Activated naive CD8-positive, alpha-beta T cell treated with anti-CD3 and anti-CD28 coated beads, Interleukin-2, amount 10 ng/mL, durations not matched to agents 7 days and 5 days (primary cell): ENCODE results near the gene ZCCHC24. TPM values are rescaled to one million over a fixed set of nuclear protein-coding genes. Genes with fewer than 3 reads are reported as not detected.

Experiments
- ATAC-seq: fragments of 150-1000 bp; cut with Tn5 transposase; one replicate; pipeline ENCODE4 v1.10.0; 2021; ENCODE audit warnings: low read depth, moderate library complexity
- POLR2A ChIA-PET: fragments of 350-600 bp; sonication (Branson Sonifier 250); formaldehyde crosslinking; loops from one replicate; lab custom pipeline; 2021; ENCODE audit warnings: antibody characterized with exemption; lab: Charles Lee
- DNase-seq: peaks from one replicate; pipeline ENCODE4 v3.0.0; 2021
- H3K27ac Mint-ChIP-seq: one replicate; pipeline ENCODE4 v1.8.0; 2022; ENCODE audit warnings: mild to moderate bottlenecking, mixed read lengths
- H3K27me3 Mint-ChIP-seq: one replicate; pipeline ENCODE4 v1.8.0; 2022; ENCODE audit warnings: mild to moderate bottlenecking, moderate library complexity, mixed read lengths
- H3K36me3 Mint-ChIP-seq: one replicate; pipeline ENCODE4 v1.8.0; 2021; ENCODE audit warnings: mild to moderate bottlenecking, mixed read lengths
- H3K4me1 Mint-ChIP-seq: one replicate; pipeline ENCODE4 v1.8.0; 2021; ENCODE audit warnings: mixed read lengths
- H3K4me3 Mint-ChIP-seq: one replicate; pipeline ENCODE4 v1.8.0; 2022; ENCODE audit warnings: mild to moderate bottlenecking, moderate library complexity, mixed read lengths
- H3K9me3 Mint-ChIP-seq: one replicate; pipeline ENCODE4 v1.8.0; 2021; ENCODE audit warnings: mixed read lengths
- total RNA-seq, 2 experiments: library from RNA; stranded (reverse); gene quantifications; one replicate each; pipeline ENCODE4 v1.2.3, GENCODE V29; 2021

The ZCCHC24 gene
- total RNA-seq, 2 experiments from 2014 or later: 2.4 to 3.2 TPM

DNA sequence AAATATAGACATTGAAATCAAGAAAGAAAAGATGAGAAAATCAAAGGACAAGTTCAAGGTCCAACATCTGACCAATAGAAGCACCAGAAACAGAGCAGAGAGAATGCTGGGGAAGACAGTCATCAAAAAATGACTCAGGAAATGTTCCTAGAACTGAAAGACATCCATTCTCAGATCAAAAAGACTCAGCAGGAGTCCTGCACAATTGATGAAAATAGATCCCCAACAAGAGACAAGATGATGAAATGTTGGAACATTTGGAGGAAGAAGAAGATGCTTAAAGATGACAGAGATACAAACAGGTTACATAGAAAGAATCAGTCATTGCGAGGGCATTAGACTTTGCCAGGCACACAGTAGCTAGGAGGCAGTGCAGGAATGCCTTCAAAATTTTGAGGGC is 36.9 kb upstream of the ZCCHC24 start:
- Mint-ChIP-seq H3K36me3 (no peaks in the 10 kb centered on the region), H3K9me3 (no peaks in the 10 kb centered on the region), H3K4me1 (no peaks in the 10 kb centered on the region), H3K27ac (no peak overlapping the region), H3K27me3 (peaks cover 26% of the 10 kb centered on the region), H3K4me3 (no peak overlapping the region)
- no peak for ATAC-seq
- POLR2A ChIA-PET: no interaction called here
- DNase-seq: no peak

DNA sequence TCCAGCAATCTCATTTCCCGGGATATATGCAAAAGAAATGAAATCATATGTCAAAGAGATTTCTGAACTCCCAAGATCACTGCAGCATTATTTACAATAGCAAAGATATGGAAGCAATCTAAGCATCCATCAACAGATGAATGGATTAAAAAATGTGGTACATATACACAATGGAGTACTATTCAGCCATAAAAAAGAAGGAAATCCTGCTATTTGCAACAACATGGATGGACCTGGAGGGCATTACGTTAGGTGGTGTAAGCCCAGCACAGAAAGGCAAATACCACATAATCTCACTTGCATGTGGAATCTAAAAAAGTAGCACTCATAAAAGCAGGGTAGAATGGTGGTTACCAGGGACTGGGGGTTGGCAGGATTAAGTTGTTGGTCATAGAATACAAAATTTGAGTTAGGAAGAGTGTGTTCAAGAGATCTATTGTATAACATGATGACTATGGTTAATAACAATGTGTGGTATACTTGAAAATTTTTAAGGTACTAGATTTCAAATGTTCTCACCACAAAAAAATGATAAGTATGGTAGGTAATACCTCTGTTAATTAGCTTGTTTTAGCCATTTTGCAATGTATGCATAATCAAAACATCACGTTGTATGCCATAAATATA is 34.0 kb upstream of the ZCCHC24 start:
- Mint-ChIP-seq H3K9me3 (no peaks in the 10 kb centered on the region), H3K36me3 (no peaks in the 10 kb centered on the region), H3K27ac (no peak overlapping the region), H3K27me3 (peaks cover 33% of the 10 kb centered on the region), H3K4me1 (no peaks in the 10 kb centered on the region), H3K4me3 (no peak overlapping the region)
- DNase-seq (no peak), ATAC-seq (no peak)
- POLR2A ChIA-PET: no interaction called here

DNA sequence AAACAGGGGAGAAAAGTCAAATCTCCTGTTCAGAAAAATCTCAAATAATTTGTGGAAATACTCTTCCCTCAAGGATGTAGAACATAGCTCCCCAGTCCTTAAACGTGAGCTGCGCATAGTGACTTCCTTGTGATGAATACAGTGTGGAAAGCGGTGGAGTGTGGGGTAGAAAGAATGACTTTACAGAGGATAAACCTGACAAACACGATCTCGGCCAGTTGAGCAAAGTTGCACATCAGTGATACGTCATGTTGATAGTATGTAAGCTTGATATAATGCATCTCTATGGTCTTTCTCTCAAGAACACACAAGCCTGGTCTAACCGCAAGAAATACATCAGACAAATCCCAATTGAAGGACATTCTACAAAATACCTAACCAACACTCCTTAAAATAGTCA is 32.0 kb upstream of the ZCCHC24 start:
- Mint-ChIP-seq H3K27me3 (peaks cover 41% of the 10 kb centered on the region), H3K36me3 (no peaks in the 10 kb centered on the region), H3K4me3 (no peak overlapping the region), H3K27ac (no peak overlapping the region), H3K9me3 (no peaks in the 10 kb centered on the region), H3K4me1 (peaks cover 2% of the 10 kb centered on the region)
- no peak for DNase-seq
- no peak for ATAC-seq
- POLR2A ChIA-PET: no interaction called here

DNA sequence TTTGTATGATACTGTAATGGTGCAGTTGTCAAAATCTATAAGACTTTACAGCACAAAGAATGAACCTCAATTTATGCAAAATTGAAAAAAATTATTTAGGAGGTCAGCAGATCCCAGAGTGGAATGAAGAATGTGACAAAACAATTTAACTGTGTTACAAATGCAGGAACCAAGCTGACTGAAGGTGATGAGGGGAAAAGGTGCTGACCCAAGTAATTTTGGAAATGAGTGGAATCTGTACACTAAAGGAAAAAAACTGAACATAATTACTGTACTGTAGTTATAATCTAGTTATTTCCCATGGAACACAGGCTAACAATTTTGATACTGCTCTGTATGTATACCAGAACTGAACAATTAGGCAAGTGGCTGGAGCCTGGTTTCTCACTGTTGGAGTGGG is 31.2 kb upstream of the ZCCHC24 start:
- H3K27me3 Mint-ChIP-seq: peaks cover 39% of the 10 kb centered on the region
- H3K27ac Mint-ChIP-seq: no peak overlapping the region
- peaks cover 2% of the 10 kb centered on the region for H3K4me1 Mint-ChIP-seq
- ATAC-seq (no peak), DNase-seq (no peak)
- POLR2A ChIA-PET: no interaction called here
- no peaks in the 10 kb centered on the region for H3K36me3 Mint-ChIP-seq
- H3K4me3 Mint-ChIP-seq: no peak overlapping the region
- no peaks in the 10 kb centered on the region for H3K9me3 Mint-ChIP-seq

DNA sequence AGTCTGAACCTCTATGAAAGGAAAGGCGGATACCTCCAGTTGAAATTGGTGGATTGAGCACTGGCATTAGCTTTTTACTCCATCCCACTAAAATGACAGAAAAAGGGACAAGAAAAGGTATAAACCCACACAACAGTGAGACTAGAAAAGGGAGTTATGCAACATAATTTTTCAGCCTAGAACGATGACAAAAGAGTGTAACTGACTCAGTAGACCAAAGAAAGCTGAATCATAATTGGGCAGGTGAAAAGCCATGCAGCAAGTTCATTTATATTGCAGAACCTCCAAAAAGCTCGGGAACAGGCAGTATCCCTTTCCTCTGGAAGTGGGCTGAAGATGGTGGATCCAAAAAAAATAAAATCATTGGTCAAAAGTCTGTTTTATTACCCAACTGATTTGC is 30.5 kb upstream of the ZCCHC24 start:
- DNase-seq: no peak
- no peak for ATAC-seq
- no peak overlapping the region for H3K4me3 Mint-ChIP-seq
- H3K4me1 Mint-ChIP-seq: peaks cover 2% of the 10 kb centered on the region
- POLR2A ChIA-PET: no interaction called here
- no peaks in the 10 kb centered on the region for H3K9me3 Mint-ChIP-seq
- peaks cover 38% of the 10 kb centered on the region for H3K27me3 Mint-ChIP-seq
- no peak overlapping the region for H3K27ac Mint-ChIP-seq
- no peaks in the 10 kb centered on the region for H3K36me3 Mint-ChIP-seq

- Mint-ChIP-seq H3K4me1 (peaks cover 2% of the 10 kb centered on the region), H3K4me3 (no peak overlapping the region)
- ATAC-seq: no peak
Observed at GRCh38 chr10:79475119-79475653, 29.8 kb upstream of the ZCCHC24 start.

DNA sequence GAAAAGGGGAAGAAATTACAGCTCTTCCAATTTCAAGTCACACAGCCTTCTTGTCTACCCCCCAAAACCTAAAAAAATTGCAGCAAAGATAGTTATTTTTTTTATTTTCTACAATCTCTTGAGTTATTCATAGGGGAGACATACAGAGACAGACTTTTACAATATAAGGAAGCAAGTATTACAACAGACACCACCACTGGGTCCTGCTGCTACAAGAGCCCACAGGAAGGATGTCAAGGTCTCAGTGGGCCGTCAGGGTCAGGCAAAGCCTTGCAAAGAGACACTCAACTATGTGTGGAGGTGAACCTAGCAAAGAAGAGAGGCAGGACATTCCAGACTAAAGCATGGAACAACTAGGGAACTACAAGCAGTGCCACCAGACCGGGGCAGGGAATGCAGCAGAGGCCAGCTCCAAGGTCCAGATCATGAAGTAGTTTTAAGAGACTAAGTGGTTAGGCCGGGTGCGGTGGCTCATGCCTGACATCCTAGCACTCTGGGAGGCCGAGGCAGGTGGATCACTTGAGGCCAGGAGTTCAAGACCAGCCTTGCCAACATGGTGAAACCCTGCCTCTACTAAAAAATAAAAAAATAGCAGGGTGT is 28.2 kb upstream of the ZCCHC24 start:
- H3K36me3 Mint-ChIP-seq: no peaks in the 10 kb centered on the region
- peaks cover 2% of the 10 kb centered on the region for H3K4me1 Mint-ChIP-seq
- DNase-seq: no peak
- ATAC-seq: no peak
- H3K9me3 Mint-ChIP-seq: no peaks in the 10 kb centered on the region
- no peak overlapping the region for H3K4me3 Mint-ChIP-seq
- POLR2A ChIA-PET: no interaction called here
- H3K27ac Mint-ChIP-seq: no peak overlapping the region
- peaks cover 25% of the 10 kb centered on the region for H3K27me3 Mint-ChIP-seq

More at GRCh38 chr10:79475119-79475653, 29.8 kb upstream of the ZCCHC24 start:
- Mint-ChIP-seq H3K27me3 (peaks cover 31% of the 10 kb centered on the region), H3K27ac (no peak overlapping the region), H3K9me3 (no peaks in the 10 kb centered on the region), H3K36me3 (no peaks in the 10 kb centered on the region)
- DNase-seq: no peak
- POLR2A ChIA-PET: no interaction called here

DNA sequence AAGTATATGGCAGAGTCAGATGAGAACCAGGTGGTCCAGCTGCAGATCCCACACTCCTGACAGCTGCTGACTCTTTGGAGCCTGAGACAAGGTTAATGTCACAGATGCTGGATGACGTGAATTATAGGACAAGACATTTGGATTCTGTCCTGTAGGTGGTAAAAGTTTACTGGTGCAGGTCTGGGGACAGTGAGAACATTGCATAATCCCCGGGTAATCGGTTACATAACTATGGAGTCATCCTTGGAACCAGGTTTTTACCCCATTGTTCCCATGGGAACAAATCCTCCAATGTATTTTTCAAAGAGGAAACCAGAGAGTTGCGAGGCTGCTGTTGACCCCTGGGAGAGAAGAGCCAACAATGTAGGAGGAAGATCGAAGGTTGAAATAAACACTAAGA is 27.5 kb upstream of the ZCCHC24 start:
- Mint-ChIP-seq H3K4me1 (peaks cover 2% of the 10 kb centered on the region), H3K36me3 (no peaks in the 10 kb centered on the region), H3K4me3 (no peak overlapping the region), H3K27me3 (peaks cover 25% of the 10 kb centered on the region), H3K27ac (no peak overlapping the region), H3K9me3 (no peaks in the 10 kb centered on the region)
- ATAC-seq: no peak
- POLR2A ChIA-PET: no interaction called here
- DNase-seq: no peak

GRCh38 chr10:79472449-79472848 is 27.0 kb upstream of the ZCCHC24 start:
- no peak for DNase-seq

DNA sequence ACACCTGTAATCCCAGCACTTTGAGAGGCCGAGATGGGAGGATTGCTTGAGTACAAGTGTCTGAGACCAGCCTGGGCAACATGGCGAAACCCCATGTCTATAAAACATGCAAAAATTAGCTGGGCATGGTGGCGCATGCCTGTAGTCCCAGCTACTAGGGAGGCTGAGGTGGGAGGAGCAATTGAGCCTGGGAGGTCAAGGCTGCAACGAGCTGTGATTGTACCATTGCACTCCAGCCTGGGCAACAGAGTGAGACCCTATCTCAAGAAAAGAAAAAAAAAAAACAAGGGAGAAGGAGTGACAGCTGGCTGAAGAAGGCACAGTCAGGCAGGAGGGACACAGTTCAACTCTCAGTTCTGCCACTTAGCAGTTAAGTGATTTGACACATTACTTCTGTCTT is 26.4 kb upstream of the ZCCHC24 start:
- H3K27me3 Mint-ChIP-seq: peaks cover 26% of the 10 kb centered on the region
- H3K27ac Mint-ChIP-seq: no peak overlapping the region
- H3K9me3 Mint-ChIP-seq: no peaks in the 10 kb centered on the region
- DNase-seq: no peak
- H3K36me3 Mint-ChIP-seq: no peaks in the 10 kb centered on the region
- H3K4me1 Mint-ChIP-seq: peaks cover 3% of the 10 kb centered on the region
- no peak for ATAC-seq
- POLR2A ChIA-PET: interaction anchor here (0.7 kb wide), 1 partner anchor 186 kb away, joined by 3 read pairs; no protein-coding TSS in a partner anchor
- no peak overlapping the region for H3K4me3 Mint-ChIP-seq

More at GRCh38 chr10:79472449-79472848, 27.0 kb upstream of the ZCCHC24 start:
- Mint-ChIP-seq H3K36me3 (no peaks in the 10 kb centered on the region), H3K9me3 (no peaks in the 10 kb centered on the region), H3K4me3 (no peak overlapping the region), H3K27ac (no peak overlapping the region), H3K27me3 (peaks cover 26% of the 10 kb centered on the region), H3K4me1 (peaks cover 3% of the 10 kb centered on the region)
- POLR2A ChIA-PET: no interaction called here
- no peak for ATAC-seq

DNA sequence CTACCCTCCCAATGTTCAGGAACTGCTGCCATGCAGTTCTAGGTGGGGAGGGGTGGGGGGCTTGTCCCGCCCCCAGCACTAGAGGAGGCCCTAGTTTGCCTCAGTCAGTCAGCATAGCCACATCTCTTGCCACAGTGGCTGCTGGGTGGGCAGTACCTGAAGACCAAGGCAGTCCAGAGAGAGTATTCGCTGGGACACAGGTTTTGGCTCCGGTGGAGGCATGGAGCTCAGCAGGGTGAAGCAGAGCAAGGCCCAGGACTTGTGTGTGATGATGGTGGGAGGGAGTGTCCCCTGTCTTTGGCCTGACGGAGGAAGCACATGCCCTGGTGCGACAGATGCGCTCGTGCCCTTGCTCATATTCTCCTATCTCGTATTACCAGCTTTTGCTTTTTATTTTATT is 24.7 kb upstream of the ZCCHC24 start:
- Mint-ChIP-seq H3K27me3 (peaks cover 14% of the 10 kb centered on the region), H3K9me3 (no peaks in the 10 kb centered on the region), H3K36me3 (no peaks in the 10 kb centered on the region), H3K4me3 (no peak overlapping the region), H3K4me1 (peaks cover 3% of the 10 kb centered on the region), H3K27ac (no peak overlapping the region)
- no peak for ATAC-seq
- DNase-seq: no peak
- POLR2A ChIA-PET: no interaction called here

DNA sequence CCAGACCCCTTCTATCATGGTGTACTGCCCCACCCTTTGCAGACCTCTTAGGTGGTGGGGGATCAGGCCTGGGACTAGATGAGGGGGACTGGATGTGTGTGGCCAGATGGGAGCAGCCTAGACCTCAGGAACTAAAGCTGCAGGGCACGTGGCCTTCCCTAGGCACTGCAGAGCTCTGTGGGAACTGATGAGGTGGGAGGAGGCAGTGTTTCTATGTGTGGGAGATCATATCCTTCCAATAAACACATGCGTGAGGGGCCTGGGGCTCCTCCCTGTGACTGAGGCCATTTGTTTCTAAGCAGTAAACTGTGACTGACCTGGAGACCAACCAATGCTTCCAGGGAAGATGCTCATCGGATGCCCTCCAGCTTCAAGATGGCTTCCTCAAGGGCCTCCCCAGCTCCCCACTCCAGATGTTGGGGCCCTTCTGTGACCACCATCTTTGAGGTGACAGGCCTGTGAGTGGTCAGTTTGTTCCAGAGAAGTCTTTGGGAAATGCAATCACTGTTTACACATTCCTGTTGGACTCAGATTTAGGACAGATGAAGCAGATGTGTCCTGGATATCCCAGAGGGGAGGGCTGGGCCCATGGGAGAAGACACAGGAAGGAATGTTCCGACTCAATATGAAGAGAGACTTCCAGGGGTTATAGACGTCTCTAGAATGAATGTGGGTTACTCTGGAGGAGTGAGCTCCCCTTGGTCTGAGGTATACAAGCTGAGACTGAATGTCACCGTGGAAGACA is 23.6 kb upstream of the ZCCHC24 start:
- Mint-ChIP-seq H3K9me3 (no peaks in the 10 kb centered on the region), H3K27me3 (peaks cover 12% of the 10 kb centered on the region), H3K4me3 (no peak overlapping the region), H3K36me3 (no peaks in the 10 kb centered on the region), H3K4me1 (peaks cover 3% of the 10 kb centered on the region), H3K27ac (no peak overlapping the region)
- ATAC-seq (no peak), DNase-seq (no peak)
- POLR2A ChIA-PET: no interaction called here

DNA sequence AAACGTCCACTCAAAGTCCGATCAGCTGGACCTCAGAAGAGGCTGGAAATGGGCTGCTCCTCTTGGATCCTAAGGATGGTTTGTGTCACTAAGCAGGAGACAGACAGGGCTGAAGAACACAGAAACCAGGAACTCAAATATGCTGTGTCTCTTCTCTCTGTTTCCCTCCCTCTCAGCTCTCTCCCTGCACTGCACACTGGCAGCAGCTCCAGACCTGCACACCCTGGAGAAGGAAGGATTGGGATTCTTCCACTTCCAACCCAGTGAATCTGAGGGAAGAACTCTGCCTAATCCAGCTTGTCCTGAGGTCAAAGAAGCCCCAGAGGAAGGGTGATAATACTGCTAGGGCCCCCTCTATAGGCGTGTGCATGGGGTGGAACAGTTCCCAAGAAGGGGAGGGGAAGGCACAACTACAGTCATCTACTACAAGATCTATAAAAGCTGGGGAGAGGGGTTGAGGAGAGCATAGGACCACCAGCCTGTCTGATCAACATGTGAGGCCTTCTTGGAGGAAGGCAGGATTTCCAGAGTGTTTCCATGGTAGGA is 22.7 kb upstream of the ZCCHC24 start:
- DNase-seq: no peak
- POLR2A ChIA-PET: no interaction called here
- Mint-ChIP-seq H3K27me3 (peaks cover 12% of the 10 kb centered on the region), H3K27ac (no peak overlapping the region), H3K4me1 (peaks cover 2% of the 10 kb centered on the region), H3K4me3 (no peak overlapping the region), H3K9me3 (no peaks in the 10 kb centered on the region), H3K36me3 (no peaks in the 10 kb centered on the region)
- no peak for ATAC-seq
